RKO (cell line): ENCODE measurements around the gene GRM4.

Experiments used
- DNase-seq: peaks from one replicate; pipeline ENCODE4 v3.0.0-alpha.2; 2016; ENCODE audit warnings: low spot score

GRM4 gene

GRCh38 chr6:33993653-33994471 is 152.0 kb downstream of the GRM4 start:
- no peak for DNase-seq

- DNase-seq, result no peak
Observed at GRCh38 chr6:33993091-33993490, 152.8 kb downstream of the GRM4 start.

GRCh38 chr6:33992191-33992590 is 153.7 kb downstream of the GRM4 start:
- DNase-seq, result no peak

DNA sequence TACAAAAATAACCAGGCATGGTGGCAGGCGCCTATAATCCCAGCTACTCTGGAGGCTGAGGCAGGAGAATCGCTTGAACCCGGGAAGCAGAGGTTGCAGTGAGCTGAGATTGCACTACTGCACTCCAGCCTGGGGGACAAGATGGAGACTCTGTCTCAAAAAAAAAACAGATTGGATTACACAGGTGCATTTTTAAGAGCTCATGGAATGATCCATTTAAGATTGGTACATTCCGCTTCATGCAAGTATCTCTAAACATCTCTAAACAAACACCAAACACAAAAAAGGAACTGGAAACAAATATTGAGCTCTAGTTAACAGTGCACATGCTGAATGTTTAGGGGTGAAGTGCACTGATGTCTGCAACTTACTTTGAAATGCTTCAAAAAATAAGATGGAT is 154.3 kb downstream of the GRM4 start:
- DNase-seq, result no peak

- no peak for DNase-seq
Observed at GRCh38 chr6:33990061-33990541, 155.8 kb downstream of the GRM4 start.

DNA sequence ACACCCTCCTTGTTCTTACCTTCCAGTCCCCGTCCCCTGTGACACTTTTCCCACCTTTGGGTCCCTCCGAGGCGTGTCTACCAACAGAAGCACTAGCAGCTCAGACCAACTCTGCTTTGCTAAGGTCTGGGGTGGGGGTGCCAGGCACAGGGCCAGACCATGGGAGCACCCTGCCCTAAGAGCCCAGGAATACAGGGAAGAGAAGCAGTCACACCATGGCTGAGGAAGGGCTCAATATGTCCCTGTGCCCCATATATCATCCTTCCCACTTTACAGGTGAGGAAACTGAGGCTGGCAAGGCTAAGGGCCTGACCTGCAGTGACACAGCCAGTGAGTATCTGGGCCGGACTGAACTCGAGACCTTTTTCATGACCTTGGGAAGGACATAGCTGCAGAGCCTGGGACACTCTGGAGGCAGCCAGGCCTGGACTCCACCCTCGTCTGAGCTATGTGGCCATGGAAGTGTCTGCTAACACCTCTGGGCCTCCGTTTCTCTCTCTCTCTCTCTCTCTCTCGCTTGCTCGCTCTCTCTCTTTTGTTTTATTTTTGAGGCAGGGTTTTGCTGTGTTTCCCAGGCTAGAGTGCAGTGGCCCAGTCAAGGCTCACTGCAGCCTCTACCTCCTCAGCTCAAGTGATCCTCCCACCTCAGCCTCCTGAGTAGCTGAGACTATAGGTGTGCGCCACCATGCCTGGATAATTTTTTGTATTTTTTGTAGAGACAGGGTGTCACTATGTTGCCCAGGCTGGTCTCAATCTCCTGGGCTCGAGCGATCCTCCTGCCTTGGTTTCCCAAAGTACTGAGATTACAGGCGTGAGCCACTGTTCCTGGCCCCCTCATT is 156.7 kb downstream of the GRM4 start:
- DNase-seq, result no peak

- DNase-seq, result no peak
Observed at GRCh38 chr6:33988121-33989015, 157.5 kb downstream of the GRM4 start.

DNA sequence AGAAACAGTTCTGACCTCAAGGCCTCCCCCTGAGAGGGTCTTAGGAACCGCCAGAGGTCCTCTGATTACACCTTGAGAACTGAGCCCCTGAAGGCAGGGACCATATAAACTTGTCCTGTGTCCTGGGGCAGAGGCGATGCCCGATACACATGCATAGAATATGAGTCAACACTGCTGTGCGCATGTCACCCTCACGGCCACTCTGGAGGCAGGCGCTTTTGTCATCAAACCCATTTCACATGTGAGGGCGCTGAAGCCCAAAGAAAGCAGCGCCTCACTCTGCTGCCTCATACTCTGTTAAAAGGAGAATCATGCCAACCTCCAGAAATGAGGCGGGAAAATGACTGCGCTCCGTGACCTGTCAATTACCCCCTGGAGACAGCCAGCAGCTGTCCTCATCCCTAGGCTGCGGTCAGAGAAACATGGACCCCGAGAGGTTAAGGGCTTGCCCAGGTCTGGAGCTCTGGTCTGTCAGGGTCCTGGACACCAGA is 158.3 kb downstream of the GRM4 start:
- peak; percentile 8 for DNase-seq

DNA sequence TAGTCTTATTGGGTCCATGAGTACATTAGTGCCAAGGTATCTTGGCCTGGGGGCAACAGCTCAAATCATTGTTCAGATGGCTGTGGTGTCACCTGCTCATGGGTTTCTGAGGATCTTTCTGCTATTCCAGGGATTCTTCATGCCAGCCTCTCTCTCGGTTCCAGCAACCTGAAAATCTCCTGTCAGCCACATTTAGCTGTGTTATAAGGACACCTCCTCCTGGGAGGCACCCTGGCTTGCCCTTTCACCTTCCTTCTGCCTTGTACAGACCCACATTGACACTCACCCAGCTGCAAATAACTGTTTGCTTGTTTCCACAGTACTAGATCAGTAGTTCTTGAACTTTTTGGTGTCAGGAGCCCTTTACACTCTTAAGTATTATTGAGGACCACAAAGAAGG is 159.9 kb downstream of the GRM4 start:
- DNase-seq, result no peak

GRCh38 chr6:33985313-33985751 is 160.6 kb downstream of the GRM4 start:
- DNase-seq, result no peak

GRCh38 chr6:33984466-33985312 is 161.2 kb downstream of the GRM4 start:
- no peak for DNase-seq

DNA sequence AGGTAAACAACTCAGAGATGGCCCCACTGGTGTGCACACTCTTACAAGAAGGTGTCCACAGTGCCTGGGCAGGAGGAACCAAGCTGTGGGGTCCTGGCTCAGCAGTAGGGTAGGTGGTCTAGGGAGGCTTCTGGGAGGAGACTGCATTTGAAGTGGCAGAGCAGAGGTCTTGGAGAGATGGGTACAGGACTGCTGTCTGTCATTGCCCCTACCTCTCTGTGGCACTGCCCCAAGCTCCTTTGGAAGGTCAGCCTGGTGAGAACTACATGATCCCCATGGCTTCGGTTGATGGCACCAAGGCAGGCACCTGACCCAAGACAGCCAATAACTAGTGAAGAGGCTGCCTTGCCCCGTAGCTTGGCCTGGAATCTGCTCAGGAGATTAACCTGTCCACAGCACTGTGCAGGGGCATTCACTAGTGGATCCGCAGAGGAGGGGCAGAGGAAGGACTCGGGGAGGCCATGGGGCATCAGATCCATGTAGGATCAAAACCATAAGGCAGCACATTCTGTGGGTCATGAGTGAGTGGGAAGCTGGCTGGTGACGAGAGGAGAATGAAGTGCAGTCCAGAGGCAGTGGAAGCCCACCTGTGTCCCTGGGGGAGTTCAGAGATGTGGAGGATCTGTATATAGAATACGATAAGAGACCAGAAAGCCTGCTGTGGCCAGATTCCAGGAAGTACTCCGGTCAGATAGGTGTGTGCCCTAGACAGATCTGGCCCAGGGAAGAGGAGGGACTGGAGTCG is 162.0 kb downstream of the GRM4 start:
- no peak for DNase-seq

- peak; percentile 46 for DNase-seq
Observed at GRCh38 chr6:33983109-33983716, 162.7 kb downstream of the GRM4 start.

DNA sequence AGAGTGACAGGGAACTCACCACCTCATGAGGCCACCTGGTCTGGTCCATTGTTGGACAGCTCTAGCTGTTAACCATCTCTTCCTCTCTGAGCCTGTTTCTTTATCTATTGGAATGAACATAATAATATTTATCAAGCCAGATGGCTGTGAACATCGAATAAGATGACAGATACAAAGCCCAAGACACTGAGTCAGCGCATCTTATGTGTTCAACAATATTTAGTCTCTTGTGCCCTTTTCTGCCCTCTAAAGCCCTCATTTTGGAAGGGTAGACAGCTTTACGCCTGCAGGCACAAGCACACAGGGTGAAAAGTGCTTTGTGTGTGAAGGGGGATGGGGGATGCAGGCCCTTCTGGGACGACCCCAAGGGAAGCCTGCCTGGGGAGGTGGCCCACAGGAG is 164.0 kb downstream of the GRM4 start:
- DNase-seq, result no peak

GRCh38 chr6:33981421-33981820 is 164.5 kb downstream of the GRM4 start:
- no peak for DNase-seq

- no peak for DNase-seq
Observed at GRCh38 chr6:33980176-33981175, 165.4 kb downstream of the GRM4 start.

- DNase-seq, result no peak
Observed at GRCh38 chr6:33979750-33980149, 166.1 kb downstream of the GRM4 start.

DNA sequence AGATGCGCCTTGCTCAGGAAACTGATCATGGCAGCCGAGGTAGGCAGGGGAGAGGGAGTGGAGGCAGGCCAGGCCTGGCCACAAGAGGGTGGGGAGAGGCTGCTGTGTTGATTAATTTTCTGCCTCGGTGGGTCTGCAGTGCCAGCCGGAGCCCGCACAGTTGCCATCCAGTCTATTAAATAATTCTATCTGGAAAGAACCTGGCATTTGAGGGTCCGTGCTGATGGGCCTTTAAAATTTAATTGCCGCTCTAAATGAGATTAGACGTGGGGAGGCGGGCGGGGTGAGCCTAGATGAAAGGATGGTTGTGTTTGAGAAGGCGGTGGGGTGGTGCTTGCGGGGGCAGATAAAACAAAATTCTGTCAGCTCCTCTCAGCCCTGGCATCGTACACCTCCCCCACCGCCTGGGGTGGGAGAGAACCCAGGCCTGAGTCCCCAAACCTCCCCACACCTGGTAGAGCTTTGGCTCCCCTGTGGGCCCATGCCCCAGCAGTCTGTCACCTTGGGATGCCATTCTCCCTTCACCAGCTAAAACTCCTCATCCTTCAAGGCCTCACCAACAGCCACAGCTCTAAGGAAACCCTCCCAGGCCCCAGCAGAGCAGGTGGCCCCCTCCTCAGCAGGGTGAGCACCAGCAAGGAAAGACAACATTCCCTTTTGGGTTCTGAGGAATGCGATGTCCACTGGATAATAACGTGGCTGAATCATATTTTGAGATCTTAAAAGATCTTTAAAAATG is 167.3 kb downstream of the GRM4 start:
- DNase-seq, result no peak
